WTC11 (cell line): Measurements from ENCODE around the gene DECR2. TPM values are rescaled to one million over a fixed set of nuclear protein-coding genes. Genes with fewer than 3 reads are reported as not detected.

Experiments
- ATAC-seq: fragments of 200-7000 bp; cut with Tn5 transposase; 2 replicates; pipeline ENCODE4 v1.10.0; 2021; ENCODE audit warnings: mild to moderate bottlenecking, moderate library complexity
- Bru-seq: library from RNA; stranded (reverse); fragments of 400-500 nt; gene quantifications from one replicate; lab custom pipeline; 2021; lab: Mats Ljungman, UMichigan
- CTCF ChIA-PET: fragments of 300-600 bp; sonication (Branson Sonifier 250); formaldehyde crosslinking; loops from one replicate; lab custom pipeline; 2021; ENCODE audit warnings: antibody characterized with exemption; lab: Charles Lee
- POLR2A ChIA-PET: fragments of 350-600 bp; sonication (Branson Sonifier 250); formaldehyde crosslinking; loops from one replicate; lab custom pipeline; 2021; ENCODE audit warnings: antibody characterized with exemption; lab: Charles Lee
- DNase-seq: peaks from one replicate; pipeline ENCODE4 v3.0.0; 2021; ENCODE audit warnings: low spot score
- H3K27ac Mint-ChIP-seq: 2 replicates; pipeline ENCODE4 v1.8.0; 2021; ENCODE audit warnings: mixed read lengths
- H3K27me3 Mint-ChIP-seq: 2 replicates; pipeline ENCODE4 v1.8.0; 2021; ENCODE audit warnings: low read depth, mild to moderate bottlenecking, moderate library complexity, mixed read lengths
- H3K36me3 Mint-ChIP-seq: 2 replicates; pipeline ENCODE4 v1.8.0; 2021; ENCODE audit warnings: mixed read lengths
- H3K4me1 Mint-ChIP-seq: 2 replicates; pipeline ENCODE4 v1.8.0; 2022; ENCODE audit warnings: mixed read lengths
- H3K4me3 Mint-ChIP-seq: 2 replicates; pipeline ENCODE4 v1.8.0; 2021; ENCODE audit warnings: mild to moderate bottlenecking, moderate library complexity, mixed read lengths
- H3K9me3 Mint-ChIP-seq: 2 replicates; pipeline ENCODE4 v1.8.0; 2021; ENCODE audit warnings: mixed read lengths
- ATF1 ChIP-seq: sonication (generic); formaldehyde crosslinking; IDR thresholded peaks from 2 replicates; pipeline ENCODE4 v1.8.1; 2023; ENCODE audit warnings: mild to moderate bottlenecking, moderate library complexity, missing genetic modification reagents
- CBFB ChIP-seq: sonication (generic); formaldehyde crosslinking; IDR thresholded peaks from 2 replicates; pipeline ENCODE4 v1.8.1; 2022; ENCODE audit warnings: mild to moderate bottlenecking, low read depth, missing genetic modification reagents
- E2F1 ChIP-seq: sonication (generic); formaldehyde crosslinking; IDR thresholded peaks from 2 replicates; pipeline ENCODE4 v1.8.0; 2022; ENCODE audit warnings: mild to moderate bottlenecking, missing genetic modification reagents
- ERG ChIP-seq: fragments of 250-450 bp; sonication (Bioruptor Pico); IDR thresholded peaks from 2 replicates; pipeline ENCODE4 v1.8.0; 2021; ENCODE audit warnings: mild to moderate bottlenecking
- GTF2I ChIP-seq: fragments of 250-450 bp; sonication (Bioruptor Pico); conservative IDR thresholded peaks from 2 replicates; pipeline ENCODE4 v1.4.0; 2021; ENCODE audit warnings: mild to moderate bottlenecking
- HMGA2 ChIP-seq: fragments of 250-450 bp; sonication (Bioruptor Pico); IDR thresholded peaks from 2 replicates; pipeline ENCODE4 v1.4.0; 2021; ENCODE audit warnings: mild to moderate bottlenecking, moderate library complexity
- JAZF1 ChIP-seq: fragments of 250-450 bp; sonication (Bioruptor Pico); IDR thresholded peaks from 2 replicates; pipeline ENCODE4 v1.9.0; 2021; ENCODE audit warnings: moderate library complexity, mild to moderate bottlenecking, inconsistent platforms
- NR1H2 ChIP-seq: sonication (generic); formaldehyde crosslinking; IDR thresholded peaks from 2 replicates; pipeline ENCODE4 v1.9.0; 2021; ENCODE audit warnings: mild to moderate bottlenecking, moderate library complexity, missing genetic modification reagents
- OVOL2 ChIP-seq: fragments of 250-450 bp; sonication (Bioruptor Pico); IDR thresholded peaks from 2 replicates; pipeline ENCODE4 v1.9.0; 2021; ENCODE audit warnings: mild to moderate bottlenecking, borderline replicate concordance
- RELA ChIP-seq: sonication (generic); formaldehyde crosslinking; IDR thresholded peaks from 2 replicates; pipeline ENCODE4 v1.8.1; 2022; ENCODE audit warnings: missing genetic modification reagents, mild to moderate bottlenecking, borderline replicate concordance
- TEAD1 ChIP-seq: sonication (generic); formaldehyde crosslinking; IDR thresholded peaks from 2 replicates; pipeline ENCODE4 v1.8.0; 2022; ENCODE audit warnings: mild to moderate bottlenecking, missing genetic modification reagents
- ZBTB21 ChIP-seq: sonication (generic); formaldehyde crosslinking; IDR thresholded peaks from 2 replicates; pipeline ENCODE4 v1.8.1; 2023; ENCODE audit warnings: mild to moderate bottlenecking, missing genetic modification reagents, borderline replicate concordance
- ZMAT4 ChIP-seq: fragments of 250-450 bp; sonication (Bioruptor Pico); IDR thresholded peaks from 2 replicates; pipeline ENCODE4 v1.9.0; 2021; ENCODE audit warnings: mild to moderate bottlenecking
- ZNF263 ChIP-seq: sonication (generic); formaldehyde crosslinking; IDR thresholded peaks from 2 replicates; pipeline ENCODE4 v1.8.1; 2022; ENCODE audit warnings: low read depth, mild to moderate bottlenecking, moderate library complexity, missing genetic modification reagents
- ZNF416 ChIP-seq: fragments of 250-450 bp; sonication (Bioruptor Pico); IDR thresholded peaks from 2 replicates; pipeline ENCODE4 v1.9.0; 2021; ENCODE audit warnings: mild to moderate bottlenecking, inconsistent platforms
- ZNF671 ChIP-seq: fragments of 250-450 bp; sonication (Bioruptor Pico); IDR thresholded peaks from 2 replicates; pipeline ENCODE4 v1.8.0; 2021; ENCODE audit warnings: mild to moderate bottlenecking
- long read RNA-seq, 3 experiments: library from RNA in 1 of 3; library from capped mRNA in 1 of 3; library from polyadenylated mRNA in 1 of 3; unstranded in 2 of 3; stranded (forward) in 1 of 3; transcript quantifications; one replicate each; pipeline ENCODE4 v2.0.0, GENCODE V29; 2021
- total RNA-seq: library from RNA; stranded (reverse); gene quantifications from 3 replicates; pipeline ENCODE4 v1.2.3, GENCODE V29; 2021
- TF ChIP-seq, protein P1 (sequence below): sonication (generic); formaldehyde crosslinking; IDR thresholded peaks from 2 replicates; pipeline ENCODE4 v1.8.0; 2023; ENCODE audit warnings: missing genetic modification reagents
- TF ChIP-seq, protein P2 (sequence below): fragments of 200-600 bp; IDR thresholded peaks from 2 replicates; pipeline ENCODE4 v1.8.0; 2022; ENCODE audit warnings: antibody characterized with exemption
- TF ChIP-seq, protein P3 (sequence below): sonication (generic); formaldehyde crosslinking; IDR thresholded peaks from 2 replicates; pipeline ENCODE4 v1.8.1; 2023; ENCODE audit warnings: mild to moderate bottlenecking, moderate library complexity, missing genetic modification reagents
- TF ChIP-seq, protein P4 (sequence below): sonication (generic); formaldehyde crosslinking; IDR thresholded peaks from 2 replicates; pipeline ENCODE4 v1.8.0; 2022; ENCODE audit warnings: mild to moderate bottlenecking, missing genetic modification reagents
- TF ChIP-seq, protein P5 (sequence below): sonication (generic); formaldehyde crosslinking; IDR thresholded peaks from 2 replicates; pipeline ENCODE4 v1.8.1; 2022; ENCODE audit warnings: mild to moderate bottlenecking, missing genetic modification reagents, moderate library complexity, borderline replicate concordance
- TF ChIP-seq, protein P6 (sequence below): sonication (generic); formaldehyde crosslinking; conservative IDR thresholded peaks from 2 replicates; pipeline ENCODE4 v1.8.1; 2023; ENCODE audit warnings: mild to moderate bottlenecking, low read depth, missing genetic modification reagents, moderate library complexity

Gene DECR2
- 37.8 to 43.6 TPM (median 40.7 TPM) in 3 replicates for total RNA-seq
- percentile 58 among the genes with signal in this experiment for Bru-seq, nascent RNA
- long read RNA-seq, experiment 1, transcript DECR2-201 (9 exons, 1,615 nt) = major isoform, 31 of 56 reads
- long read RNA-seq, experiment 1, partial matches to known transcripts = 0 of 56 reads
- long read RNA-seq, experiment 1, other reads (novel, unspliced or antisense) = 25 of 56 reads
- long read RNA-seq, experiment 2, transcript DECR2-201 (9 exons, 1,615 nt) = major isoform, 22 of 34 reads
- long read RNA-seq, experiment 2, partial matches to known transcripts = 5 of 34 reads
- long read RNA-seq, experiment 2, other reads (novel, unspliced or antisense) = 7 of 34 reads
- long read RNA-seq, experiment 3, transcript DECR2-201 (9 exons, 1,615 nt) = major isoform, 12 of 16 reads
- long read RNA-seq, experiment 3, partial matches to known transcripts = 2 of 16 reads
- long read RNA-seq, experiment 3, other reads (novel, unspliced or antisense) = 2 of 16 reads

DNA sequence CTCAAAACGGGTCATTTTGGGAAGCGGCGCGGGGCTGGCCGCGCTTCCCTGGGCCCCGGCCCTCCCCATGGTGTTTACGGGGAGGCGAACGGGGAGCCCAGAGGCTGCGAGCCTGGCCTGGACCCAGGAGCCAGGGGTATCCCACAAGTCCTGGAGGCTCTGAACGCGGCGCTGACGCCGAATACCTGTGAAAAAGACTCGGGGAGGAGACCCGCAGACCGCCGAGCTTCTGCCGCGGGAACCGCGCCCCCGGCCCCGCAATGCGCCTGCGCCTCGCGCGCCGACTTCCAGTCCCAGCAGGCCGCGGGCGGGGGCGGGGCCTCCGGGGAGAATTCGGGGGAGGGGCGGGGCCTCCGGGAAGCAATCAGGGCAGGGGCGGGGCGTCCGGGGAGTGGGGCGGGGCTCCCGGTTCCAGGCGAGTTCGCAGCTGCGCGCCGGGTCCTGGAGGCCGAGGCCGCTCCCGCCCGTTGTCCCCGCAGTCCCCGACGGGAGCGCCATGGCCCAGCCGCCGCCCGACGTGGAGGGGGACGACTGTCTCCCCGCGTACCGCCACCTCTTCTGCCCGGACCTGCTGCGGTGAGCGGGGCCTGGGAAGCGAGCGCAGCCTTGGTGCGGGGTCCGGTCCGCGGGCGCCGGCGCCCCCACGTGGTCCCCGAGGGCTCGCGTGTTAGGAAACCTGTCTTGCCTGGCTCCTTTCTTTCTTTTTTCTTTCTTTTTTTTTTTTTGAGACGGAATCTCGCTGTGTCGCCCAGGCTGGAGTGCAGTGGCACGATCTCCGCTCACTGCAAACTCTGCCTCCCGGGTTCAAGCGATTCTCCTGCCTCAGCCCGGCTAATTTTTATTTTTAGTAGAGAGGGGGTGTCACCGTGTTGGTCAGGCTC, at the start of gene DECR2:
TSS of gene DECR2 (plus strand) at position 418 of the 881 bp plus-strand sequence. CDS start at position 497, 79 bp downstream.
- peak within 1 kb of the TSS; percentile 86 for H3K4me3 Mint-ChIP-seq
- peak within 1 kb of the TSS; percentile 92 for H3K27ac Mint-ChIP-seq
- peak; percentile 96 for DNase-seq
- no peaks in the 10 kb centered on the region for H3K9me3 Mint-ChIP-seq
- H3K36me3 Mint-ChIP-seq = peaks cover 5% of the 10 kb centered on the region; the same call in 1 of the 2 replicates
- CTCF ChIA-PET = interaction anchor here (0.6 to 1.9 kb wide), 17 partner anchors 10 to 295 kb away, joined by 3 to 13 read pairs (median 4); no protein-coding TSS in a partner anchor
- peak; percentile 71 for ATAC-seq
- POLR2A ChIA-PET = interaction anchor here (0.5 to 1.0 kb wide), 5 partner anchors 18 to 119 kb away, joined by 3 to 8 read pairs (median 3); no protein-coding TSS in a partner anchor
- H3K4me1 Mint-ChIP-seq = peaks cover 18% of the 10 kb centered on the region
- peaks cover under 1% of the 10 kb centered on the region; the same call in 1 of the 2 replicates for H3K27me3 Mint-ChIP-seq
- TF ChIP-seq ZBTB21 (CRISPR knock-in tag) (no peak), ZMAT4 (CRISPR knock-in tag) (peak; percentile 89), JAZF1 (no peak), TEAD1 (CRISPR knock-in tag) (0 out of 2 replicates have a peak, but pooled peaks have one; percentile 18), OVOL2 (CRISPR knock-in tag) (no peak), ZNF416 (peak; percentile 91), ATF1 (no peak), GTF2I (no peak), ZNF671 (CRISPR knock-in tag) (no peak), ERG (CRISPR knock-in tag) (peak; percentile 82), HMGA2 (CRISPR knock-in tag) (no peak), E2F1 (CRISPR knock-in tag) (0 out of 2 replicates have a peak, but pooled peaks have one; percentile 31), RELA (CRISPR knock-in tag) (no peak), CBFB (CRISPR knock-in tag) (no peak), ZNF263 (CRISPR knock-in tag) (no peak), NR1H2 (CRISPR knock-in tag) (no peak)
- TF ChIP-seq, protein P1, sequence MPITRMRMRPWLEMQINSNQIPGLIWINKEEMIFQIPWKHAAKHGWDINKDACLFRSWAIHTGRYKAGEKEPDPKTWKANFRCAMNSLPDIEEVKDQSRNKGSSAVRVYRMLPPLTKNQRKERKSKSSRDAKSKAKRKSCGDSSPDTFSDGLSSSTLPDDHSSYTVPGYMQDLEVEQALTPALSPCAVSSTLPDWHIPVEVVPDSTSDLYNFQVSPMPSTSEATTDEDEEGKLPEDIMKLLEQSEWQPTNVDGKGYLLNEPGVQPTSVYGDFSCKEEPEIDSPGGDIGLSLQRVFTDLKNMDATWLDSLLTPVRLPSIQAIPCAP (CRISPR knock-in tag) = no peak
- TF ChIP-seq, protein P2, sequence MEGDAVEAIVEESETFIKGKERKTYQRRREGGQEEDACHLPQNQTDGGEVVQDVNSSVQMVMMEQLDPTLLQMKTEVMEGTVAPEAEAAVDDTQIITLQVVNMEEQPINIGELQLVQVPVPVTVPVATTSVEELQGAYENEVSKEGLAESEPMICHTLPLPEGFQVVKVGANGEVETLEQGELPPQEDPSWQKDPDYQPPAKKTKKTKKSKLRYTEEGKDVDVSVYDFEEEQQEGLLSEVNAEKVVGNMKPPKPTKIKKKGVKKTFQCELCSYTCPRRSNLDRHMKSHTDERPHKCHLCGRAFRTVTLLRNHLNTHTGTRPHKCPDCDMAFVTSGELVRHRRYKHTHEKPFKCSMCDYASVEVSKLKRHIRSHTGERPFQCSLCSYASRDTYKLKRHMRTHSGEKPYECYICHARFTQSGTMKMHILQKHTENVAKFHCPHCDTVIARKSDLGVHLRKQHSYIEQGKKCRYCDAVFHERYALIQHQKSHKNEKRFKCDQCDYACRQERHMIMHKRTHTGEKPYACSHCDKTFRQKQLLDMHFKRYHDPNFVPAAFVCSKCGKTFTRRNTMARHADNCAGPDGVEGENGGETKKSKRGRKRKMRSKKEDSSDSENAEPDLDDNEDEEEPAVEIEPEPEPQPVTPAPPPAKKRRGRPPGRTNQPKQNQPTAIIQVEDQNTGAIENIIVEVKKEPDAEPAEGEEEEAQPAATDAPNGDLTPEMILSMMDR = no peak
- TF ChIP-seq, protein P3, sequence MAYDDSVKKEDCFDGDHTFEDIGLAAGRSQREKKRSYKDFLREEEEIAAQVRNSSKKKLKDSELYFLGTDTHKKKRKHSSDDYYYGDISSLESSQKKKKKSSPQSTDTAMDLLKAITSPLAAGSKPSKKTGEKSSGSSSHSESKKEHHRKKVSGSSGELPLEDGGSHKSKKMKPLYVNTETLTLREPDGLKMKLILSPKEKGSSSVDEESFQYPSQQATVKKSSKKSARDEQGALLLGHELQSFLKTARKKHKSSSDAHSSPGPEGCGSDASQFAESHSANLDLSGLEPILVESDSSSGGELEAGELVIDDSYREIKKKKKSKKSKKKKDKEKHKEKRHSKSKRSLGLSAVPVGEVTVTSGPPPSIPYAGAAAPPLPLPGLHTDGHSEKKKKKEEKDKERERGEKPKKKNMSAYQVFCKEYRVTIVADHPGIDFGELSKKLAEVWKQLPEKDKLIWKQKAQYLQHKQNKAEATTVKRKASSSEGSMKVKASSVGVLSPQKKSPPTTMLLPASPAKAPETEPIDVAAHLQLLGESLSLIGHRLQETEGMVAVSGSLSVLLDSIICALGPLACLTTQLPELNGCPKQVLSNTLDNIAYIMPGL (CRISPR knock-in tag) = peak; percentile 71
- TF ChIP-seq, protein P4, sequence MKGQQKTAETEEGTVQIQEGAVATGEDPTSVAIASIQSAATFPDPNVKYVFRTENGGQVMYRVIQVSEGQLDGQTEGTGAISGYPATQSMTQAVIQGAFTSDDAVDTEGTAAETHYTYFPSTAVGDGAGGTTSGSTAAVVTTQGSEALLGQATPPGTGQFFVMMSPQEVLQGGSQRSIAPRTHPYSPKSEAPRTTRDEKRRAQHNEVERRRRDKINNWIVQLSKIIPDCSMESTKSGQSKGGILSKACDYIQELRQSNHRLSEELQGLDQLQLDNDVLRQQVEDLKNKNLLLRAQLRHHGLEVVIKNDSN = 0 out of 2 replicates have a peak, but pooled peaks have one; percentile 18
- TF ChIP-seq, protein P5, sequence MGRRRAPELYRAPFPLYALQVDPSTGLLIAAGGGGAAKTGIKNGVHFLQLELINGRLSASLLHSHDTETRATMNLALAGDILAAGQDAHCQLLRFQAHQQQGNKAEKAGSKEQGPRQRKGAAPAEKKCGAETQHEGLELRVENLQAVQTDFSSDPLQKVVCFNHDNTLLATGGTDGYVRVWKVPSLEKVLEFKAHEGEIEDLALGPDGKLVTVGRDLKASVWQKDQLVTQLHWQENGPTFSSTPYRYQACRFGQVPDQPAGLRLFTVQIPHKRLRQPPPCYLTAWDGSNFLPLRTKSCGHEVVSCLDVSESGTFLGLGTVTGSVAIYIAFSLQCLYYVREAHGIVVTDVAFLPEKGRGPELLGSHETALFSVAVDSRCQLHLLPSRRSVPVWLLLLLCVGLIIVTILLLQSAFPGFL = no peak
- TF ChIP-seq, protein P6, sequence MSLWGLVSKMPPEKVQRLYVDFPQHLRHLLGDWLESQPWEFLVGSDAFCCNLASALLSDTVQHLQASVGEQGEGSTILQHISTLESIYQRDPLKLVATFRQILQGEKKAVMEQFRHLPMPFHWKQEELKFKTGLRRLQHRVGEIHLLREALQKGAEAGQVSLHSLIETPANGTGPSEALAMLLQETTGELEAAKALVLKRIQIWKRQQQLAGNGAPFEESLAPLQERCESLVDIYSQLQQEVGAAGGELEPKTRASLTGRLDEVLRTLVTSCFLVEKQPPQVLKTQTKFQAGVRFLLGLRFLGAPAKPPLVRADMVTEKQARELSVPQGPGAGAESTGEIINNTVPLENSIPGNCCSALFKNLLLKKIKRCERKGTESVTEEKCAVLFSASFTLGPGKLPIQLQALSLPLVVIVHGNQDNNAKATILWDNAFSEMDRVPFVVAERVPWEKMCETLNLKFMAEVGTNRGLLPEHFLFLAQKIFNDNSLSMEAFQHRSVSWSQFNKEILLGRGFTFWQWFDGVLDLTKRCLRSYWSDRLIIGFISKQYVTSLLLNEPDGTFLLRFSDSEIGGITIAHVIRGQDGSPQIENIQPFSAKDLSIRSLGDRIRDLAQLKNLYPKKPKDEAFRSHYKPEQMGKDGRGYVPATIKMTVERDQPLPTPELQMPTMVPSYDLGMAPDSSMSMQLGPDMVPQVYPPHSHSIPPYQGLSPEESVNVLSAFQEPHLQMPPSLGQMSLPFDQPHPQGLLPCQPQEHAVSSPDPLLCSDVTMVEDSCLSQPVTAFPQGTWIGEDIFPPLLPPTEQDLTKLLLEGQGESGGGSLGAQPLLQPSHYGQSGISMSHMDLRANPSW (CRISPR knock-in tag) = 0 out of 2 replicates have a peak, but pooled peaks have one; percentile 28
